ENCODE results near the gene DLG2.

- TF ChIP-seq CTCF (IDR thresholded peaks at IDR 0.05 in 4 of 5, conservative IDR thresholded peaks at IDR 0.05 in 1 of 5) (no peak), POLR2A (IDR thresholded peaks at IDR 0.05) (no peak)
These were observed 23.9 kb downstream of the DLG2 start for GRCh38 chr11:85603220-85603619.
